ENCODE data around the gene NSG1. TPM values are rescaled to one million over a fixed set of nuclear protein-coding genes. Genes with fewer than 3 reads are reported as not detected.

Gene NSG1
- total RNA-seq, 2 experiments from 2014 or later = 5.6 to 6.6 TPM

DNA sequence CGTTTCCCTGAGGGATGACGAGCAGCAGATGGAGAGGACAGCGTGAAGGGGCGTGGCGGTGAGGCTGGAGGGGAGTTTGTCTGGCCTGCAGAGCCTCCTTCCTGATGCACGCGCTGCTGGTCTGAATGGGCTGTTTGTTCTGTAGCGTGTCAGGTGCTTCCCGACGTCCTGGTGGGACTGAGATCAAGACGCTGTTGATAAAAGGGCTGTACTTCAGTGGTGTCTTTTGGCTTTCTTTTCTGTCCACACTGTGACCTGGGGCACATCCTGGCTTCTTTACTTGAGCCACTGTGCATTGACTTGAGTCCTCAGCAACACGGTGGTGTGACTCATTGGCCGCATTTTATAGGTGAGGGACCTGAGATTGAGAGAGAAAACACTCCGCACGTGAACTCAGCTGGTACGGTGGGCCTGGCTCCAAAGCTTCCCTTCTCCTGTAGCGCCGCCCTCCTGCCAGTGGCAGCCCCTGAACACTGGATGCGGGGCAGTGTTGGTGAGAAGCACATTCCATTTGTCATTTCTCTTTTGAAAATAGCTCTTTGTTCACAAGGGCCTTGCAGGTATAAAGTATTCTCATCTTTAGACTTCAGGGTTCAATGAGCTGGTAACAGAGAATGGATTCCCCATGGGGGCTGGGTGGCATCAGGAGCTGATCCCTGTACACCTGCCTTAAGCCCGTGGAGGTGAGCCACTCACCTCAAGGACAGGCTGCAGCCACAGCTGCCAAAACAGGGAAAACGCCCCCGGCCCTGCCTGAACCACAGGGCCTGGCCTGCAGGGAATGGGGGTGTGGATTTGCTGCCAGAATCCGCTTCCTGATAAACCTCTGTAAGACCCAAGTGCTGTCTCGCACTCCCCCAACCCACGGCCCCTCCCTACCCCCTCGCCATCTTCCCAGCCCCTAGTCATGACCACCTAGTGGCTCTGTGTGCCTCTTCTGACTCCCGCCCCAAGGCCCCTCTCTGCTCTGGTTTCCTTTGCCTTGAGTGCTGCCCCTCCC is 29.2 kb downstream of the NSG1 start:
- DNase-seq (no peak), ATAC-seq (no peak)
- ChIA-PET POLR2A (no interaction called here), CTCF (interaction anchor here (0.8 to 1.1 kb wide), 2 partner anchors 15 to 31 kb away, joined by 3 read pairs; no protein-coding TSS in a partner anchor)
- H3K27me3 Mint-ChIP-seq = no peaks in the 10 kb centered on the region
- no peak overlapping the region for H3K4me3 Mint-ChIP-seq
- peaks cover 29% of the 10 kb centered on the region for H3K4me1 Mint-ChIP-seq (ENCODE audit: low read depth)
- peaks cover 24% of the 10 kb centered on the region for H3K36me3 Mint-ChIP-seq (ENCODE audit: low read depth)
- intact Hi-C loops (cut with micrococcal nuclease) = no loop called here
- H3K9me3 Mint-ChIP-seq = no peaks in the 10 kb centered on the region
- TF ChIP-seq, protein P1, sequence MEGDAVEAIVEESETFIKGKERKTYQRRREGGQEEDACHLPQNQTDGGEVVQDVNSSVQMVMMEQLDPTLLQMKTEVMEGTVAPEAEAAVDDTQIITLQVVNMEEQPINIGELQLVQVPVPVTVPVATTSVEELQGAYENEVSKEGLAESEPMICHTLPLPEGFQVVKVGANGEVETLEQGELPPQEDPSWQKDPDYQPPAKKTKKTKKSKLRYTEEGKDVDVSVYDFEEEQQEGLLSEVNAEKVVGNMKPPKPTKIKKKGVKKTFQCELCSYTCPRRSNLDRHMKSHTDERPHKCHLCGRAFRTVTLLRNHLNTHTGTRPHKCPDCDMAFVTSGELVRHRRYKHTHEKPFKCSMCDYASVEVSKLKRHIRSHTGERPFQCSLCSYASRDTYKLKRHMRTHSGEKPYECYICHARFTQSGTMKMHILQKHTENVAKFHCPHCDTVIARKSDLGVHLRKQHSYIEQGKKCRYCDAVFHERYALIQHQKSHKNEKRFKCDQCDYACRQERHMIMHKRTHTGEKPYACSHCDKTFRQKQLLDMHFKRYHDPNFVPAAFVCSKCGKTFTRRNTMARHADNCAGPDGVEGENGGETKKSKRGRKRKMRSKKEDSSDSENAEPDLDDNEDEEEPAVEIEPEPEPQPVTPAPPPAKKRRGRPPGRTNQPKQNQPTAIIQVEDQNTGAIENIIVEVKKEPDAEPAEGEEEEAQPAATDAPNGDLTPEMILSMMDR (IDR thresholded peaks at IDR 0.05) = no peak
- H3K27ac Mint-ChIP-seq = no peak overlapping the region

DNA sequence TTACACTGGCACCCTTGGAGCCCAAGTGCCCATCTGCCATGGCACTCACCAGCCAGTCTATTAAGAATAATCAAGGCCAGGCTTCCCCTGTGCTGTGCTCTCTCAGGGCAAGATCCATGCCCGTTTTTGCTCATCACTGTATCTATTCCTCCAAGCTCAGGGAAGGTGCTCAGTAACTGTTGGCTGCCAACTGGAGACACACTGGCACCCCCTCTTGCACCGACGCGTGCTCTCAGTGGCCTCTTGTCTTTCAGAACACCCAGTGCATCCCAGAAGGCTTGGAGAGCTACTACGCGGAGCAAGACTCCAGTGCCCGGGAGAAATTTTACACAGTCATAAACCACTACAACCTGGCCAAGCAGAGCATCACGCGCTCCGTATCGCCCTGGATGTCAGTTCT is 30.1 kb downstream of the NSG1 start:
- H3K4me3 Mint-ChIP-seq = no peak overlapping the region
- H3K36me3 Mint-ChIP-seq (ENCODE audit: low read depth) = peaks cover 24% of the 10 kb centered on the region
- H3K9me3 Mint-ChIP-seq = no peaks in the 10 kb centered on the region
- DNase-seq (no peak), ATAC-seq (no peak)
- no peaks in the 10 kb centered on the region for H3K27me3 Mint-ChIP-seq
- intact Hi-C loops (cut with micrococcal nuclease) = no loop called here
- ChIA-PET POLR2A (no interaction called here), CTCF (interaction anchor here (0.8 to 1.5 kb wide), 2 partner anchors 14 to 34 kb away, joined by 3 to 4 read pairs; no protein-coding TSS in a partner anchor)
- H3K4me1 Mint-ChIP-seq (ENCODE audit: low read depth) = peaks cover 29% of the 10 kb centered on the region
- TF ChIP-seq, protein P1 (IDR thresholded peaks at IDR 0.05) = no peak
- H3K27ac Mint-ChIP-seq = peak overlapping the region; percentile 40

DNA sequence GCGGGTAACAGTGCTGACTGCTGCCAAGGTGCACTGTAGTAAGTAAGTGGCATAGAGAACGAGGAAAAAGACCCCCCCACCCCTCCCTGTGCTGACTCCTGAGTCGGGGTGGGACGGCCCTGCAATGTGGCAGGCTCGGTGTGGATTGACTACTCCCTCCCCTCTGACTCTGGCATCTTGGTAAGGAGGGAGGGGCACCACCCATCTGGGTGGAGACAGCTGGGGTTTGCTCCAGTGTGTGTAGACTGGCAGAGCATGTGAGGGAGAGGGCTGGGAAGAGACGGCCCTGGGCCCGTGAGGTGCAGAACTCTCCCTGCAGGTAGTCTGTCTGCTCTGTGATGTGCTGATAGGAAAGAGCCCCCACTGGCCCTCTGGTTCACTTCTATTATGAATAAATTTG is 31.0 kb downstream of the NSG1 start:
- no peak for DNase-seq
- Mint-ChIP-seq H3K9me3 (no peaks in the 10 kb centered on the region), H3K36me3 (ENCODE audit: low read depth) (peaks cover 24% of the 10 kb centered on the region), H3K4me1 (ENCODE audit: low read depth) (peaks cover 29% of the 10 kb centered on the region), H3K27ac (peak overlapping the region; percentile 54), H3K27me3 (no peaks in the 10 kb centered on the region), H3K4me3 (no peak overlapping the region)
- ChIA-PET CTCF (interaction anchor here (1.5 kb wide), 1 partner anchor 34 kb away, joined by 4 read pairs; no protein-coding TSS in a partner anchor), POLR2A (no interaction called here)
- ATAC-seq = peak; percentile 46
- TF ChIP-seq, protein P1 (IDR thresholded peaks at IDR 0.05) = no peak
- intact Hi-C loops (cut with micrococcal nuclease) = no loop called here

DNA sequence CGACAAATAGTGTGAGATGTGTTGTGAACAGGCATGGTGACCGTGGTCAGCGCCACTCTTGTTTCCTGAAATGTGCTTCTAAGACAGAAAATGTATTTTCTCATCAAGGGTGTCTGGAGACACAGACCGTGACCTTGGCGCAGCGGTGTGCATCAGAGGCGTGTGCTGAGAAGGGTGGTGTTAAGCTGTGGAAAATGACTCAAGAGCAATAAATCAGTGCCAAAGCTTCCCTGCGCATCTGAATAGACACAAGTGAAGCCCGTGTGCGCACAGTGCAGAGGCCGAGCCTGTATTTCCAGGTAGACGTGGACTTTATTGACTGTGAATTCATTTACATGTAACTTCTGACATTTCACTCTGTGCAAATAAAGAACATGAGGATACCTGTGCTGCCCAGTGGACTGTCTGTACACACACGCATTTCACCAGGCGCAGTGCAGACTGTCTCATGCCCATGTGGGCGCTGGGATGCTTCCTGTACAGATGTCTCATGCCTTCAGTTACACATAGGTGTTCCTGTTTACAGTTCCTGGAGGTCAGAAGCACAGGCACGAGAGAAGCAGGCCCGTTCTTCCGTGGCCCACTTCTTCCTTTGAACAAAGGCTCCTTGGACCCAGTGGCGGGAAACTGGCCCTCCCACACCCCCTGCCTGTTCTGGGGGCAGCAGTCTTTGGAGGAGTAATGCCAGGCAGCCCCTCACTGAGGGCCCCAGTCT is 31.9 kb downstream of the NSG1 start:
- Mint-ChIP-seq H3K27me3 (no peaks in the 10 kb centered on the region), H3K4me3 (no peak overlapping the region), H3K27ac (peak overlapping the region; percentile 54), H3K4me1 (ENCODE audit: low read depth) (peaks cover 29% of the 10 kb centered on the region), H3K36me3 (ENCODE audit: low read depth) (peaks cover 24% of the 10 kb centered on the region), H3K9me3 (no peaks in the 10 kb centered on the region)
- ChIA-PET CTCF (interaction anchor here (1.5 to 1.8 kb wide), 2 partner anchors 35 to 159 kb away, joined by 4 to 5 read pairs; no protein-coding TSS in a partner anchor), POLR2A (no interaction called here)
- DNase-seq (peak; percentile 30), ATAC-seq (peak; percentile 77)
- TF ChIP-seq, protein P1 (IDR thresholded peaks at IDR 0.05) = no peak
- intact Hi-C loops (cut with micrococcal nuclease) = no loop called here

All from activated CD8-positive, alpha-beta T cell treated with anti-CD3 and anti-CD28 coated beads for 36 hours (primary cell).